Endodermal cell (in vitro differentiated cells): Measurements from ENCODE around the gene KPNA3. TPM values are rescaled to one million over a fixed set of nuclear protein-coding genes. Genes with fewer than 3 reads are reported as not detected.

Source experiments
- DNase-seq: peaks from one replicate; pipeline ENCODE4 v3.0.0-alpha.2; 2017
- H3K27ac ChIP-seq: 2 replicates; pipeline ENCODE4 v1.5.1; 2013; ENCODE audit warnings: mild to moderate bottlenecking, low read depth, low read length, moderate library complexity
- H3K27me3 ChIP-seq: 2 replicates; pipeline ENCODE4 v1.6.1; 2013; ENCODE audit warnings: mild to moderate bottlenecking, low read length, moderate library complexity; ENCODE audit not compliant: insufficient read depth, control insufficient read depth, poor library complexity, severe bottlenecking
- H3K36me3 ChIP-seq: 2 replicates; pipeline ENCODE4 v1.7.0; 2013; ENCODE audit warnings: mild to moderate bottlenecking, low read length, moderate library complexity; ENCODE audit not compliant: control insufficient read depth, insufficient read depth
- H3K4me1 ChIP-seq: one replicate; pipeline ENCODE4 v1.7.0; 2013; ENCODE audit warnings: low read length; ENCODE audit not compliant: control insufficient read depth, insufficient read depth
- H3K4me3 ChIP-seq: 2 replicates; pipeline ENCODE4 v1.5.1; 2013; ENCODE audit warnings: mild to moderate bottlenecking, low read length, moderate library complexity
- H3K9ac ChIP-seq: 2 replicates; pipeline ENCODE4 v1.6.1; 2013; ENCODE audit warnings: mild to moderate bottlenecking, low read length, moderate library complexity; ENCODE audit not compliant: poor library complexity, severe bottlenecking; ENCODE audit errors: extremely low read depth
- H3K9me3 ChIP-seq: 2 replicates; pipeline ENCODE4 v1.6.1; 2013; ENCODE audit warnings: mild to moderate bottlenecking, low read length, moderate library complexity; ENCODE audit not compliant: control insufficient read depth
- H3K27ac Mint-ChIP-seq: 2 replicates; pipeline ENCODE4 v1.8.0; 2020; ENCODE audit warnings: mixed read lengths
- H3K27me3 Mint-ChIP-seq: 2 replicates; pipeline ENCODE4 v1.8.0; 2021; ENCODE audit warnings: mild to moderate bottlenecking, mixed read lengths; ENCODE audit not compliant: insufficient read depth
- H3K36me3 Mint-ChIP-seq: 2 replicates; pipeline ENCODE4 v1.8.0; 2020; ENCODE audit warnings: low read depth, mixed read lengths
- H3K4me1 Mint-ChIP-seq: 2 replicates; pipeline ENCODE4 v1.8.0; 2020; ENCODE audit warnings: mixed read lengths
- H3K4me3 Mint-ChIP-seq: 2 replicates; pipeline ENCODE4 v1.8.0; 2020; ENCODE audit warnings: mild to moderate bottlenecking, moderate library complexity, mixed read lengths
- H3K9me3 Mint-ChIP-seq: 2 replicates; pipeline ENCODE4 v1.8.0; 2020; ENCODE audit warnings: mild to moderate bottlenecking, mixed read lengths
- WGBS, 2 experiments: methylation state at CpG; one replicate each; pipeline versions ENCODE4 v1.1.5 to v1.1.7; 2013; ENCODE audit warnings: missing lambda C conversion rate in 2 of 2, mixed read lengths in 1 of 2; ENCODE audit not compliant: insufficient coverage in 1 of 2, insufficient read length in 1 of 2; 5-methylcytosine and 5-hydroxymethylcytosine counted together
- total RNA-seq, 2 donors: library from RNA; stranded (reverse); fragmentation: NEBNext Ultra II Directional in 1 of 2; extraction: Animal tissue kit (Norgen Biotek cat#: 25700) in 1 of 2; gene quantifications; 2 replicates in 1 of 2; 3 replicates in 1 of 2; pipeline ENCODE4 v1.2.1, GENCODE V29; 2021
- TF ChIP-seq, protein P1 (sequence below): fragments of 200-600 bp; sonication (generic); conservative IDR thresholded peaks from 2 replicates; pipeline ENCODE4 v1.5.0; 2021; ENCODE audit warnings: antibody characterized with exemption, mild to moderate bottlenecking

The KPNA3 gene
- total RNA-seq, 2 donors from 2014 or later, result 59.0 to 64.2 TPM

DNA sequence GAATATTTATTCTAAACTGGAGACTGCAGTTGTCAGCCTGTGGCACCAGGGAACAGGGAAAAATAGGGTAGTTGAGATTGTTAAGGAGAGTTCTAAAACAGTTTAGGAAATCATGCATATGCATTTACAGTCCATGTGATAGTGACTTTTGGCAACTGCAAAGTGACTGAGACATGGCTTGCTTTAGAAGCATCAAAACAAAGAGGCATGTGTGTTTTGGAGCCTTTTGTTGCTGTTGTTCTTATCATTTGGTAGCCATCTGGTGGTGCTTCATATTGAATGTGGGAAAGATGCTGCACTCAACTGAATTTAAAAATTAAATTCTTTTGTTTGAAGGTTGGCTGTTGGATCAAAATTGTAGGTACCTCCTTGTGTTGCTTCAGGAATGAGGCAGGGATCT lies 91.0 kb downstream of the KPNA3 start:
- no peak overlapping the region for H3K27ac ChIP-seq
- no peaks in the 10 kb centered on the region for H3K9me3 ChIP-seq
- peaks cover 60% of the 10 kb centered on the region for H3K36me3 Mint-ChIP-seq
- DNase-seq, result no peak
- peaks cover 3% of the 10 kb centered on the region for H3K4me1 Mint-ChIP-seq
- H3K36me3 ChIP-seq, result peaks cover 70% of the 10 kb centered on the region
- H3K9me3 Mint-ChIP-seq, result no peaks in the 10 kb centered on the region
- no peaks in the 10 kb centered on the region for H3K27me3 Mint-ChIP-seq
- H3K27me3 ChIP-seq, result no peaks in the 10 kb centered on the region
- H3K9ac ChIP-seq, result no peak overlapping the region
- H3K4me3 ChIP-seq, result no peak overlapping the region
- no peaks in the 10 kb centered on the region for H3K4me1 ChIP-seq
- TF ChIP-seq, protein P1, sequence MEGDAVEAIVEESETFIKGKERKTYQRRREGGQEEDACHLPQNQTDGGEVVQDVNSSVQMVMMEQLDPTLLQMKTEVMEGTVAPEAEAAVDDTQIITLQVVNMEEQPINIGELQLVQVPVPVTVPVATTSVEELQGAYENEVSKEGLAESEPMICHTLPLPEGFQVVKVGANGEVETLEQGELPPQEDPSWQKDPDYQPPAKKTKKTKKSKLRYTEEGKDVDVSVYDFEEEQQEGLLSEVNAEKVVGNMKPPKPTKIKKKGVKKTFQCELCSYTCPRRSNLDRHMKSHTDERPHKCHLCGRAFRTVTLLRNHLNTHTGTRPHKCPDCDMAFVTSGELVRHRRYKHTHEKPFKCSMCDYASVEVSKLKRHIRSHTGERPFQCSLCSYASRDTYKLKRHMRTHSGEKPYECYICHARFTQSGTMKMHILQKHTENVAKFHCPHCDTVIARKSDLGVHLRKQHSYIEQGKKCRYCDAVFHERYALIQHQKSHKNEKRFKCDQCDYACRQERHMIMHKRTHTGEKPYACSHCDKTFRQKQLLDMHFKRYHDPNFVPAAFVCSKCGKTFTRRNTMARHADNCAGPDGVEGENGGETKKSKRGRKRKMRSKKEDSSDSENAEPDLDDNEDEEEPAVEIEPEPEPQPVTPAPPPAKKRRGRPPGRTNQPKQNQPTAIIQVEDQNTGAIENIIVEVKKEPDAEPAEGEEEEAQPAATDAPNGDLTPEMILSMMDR, result no peak
- H3K27ac Mint-ChIP-seq, result no peak overlapping the region
- H3K4me3 Mint-ChIP-seq, result no peak overlapping the region

DNA sequence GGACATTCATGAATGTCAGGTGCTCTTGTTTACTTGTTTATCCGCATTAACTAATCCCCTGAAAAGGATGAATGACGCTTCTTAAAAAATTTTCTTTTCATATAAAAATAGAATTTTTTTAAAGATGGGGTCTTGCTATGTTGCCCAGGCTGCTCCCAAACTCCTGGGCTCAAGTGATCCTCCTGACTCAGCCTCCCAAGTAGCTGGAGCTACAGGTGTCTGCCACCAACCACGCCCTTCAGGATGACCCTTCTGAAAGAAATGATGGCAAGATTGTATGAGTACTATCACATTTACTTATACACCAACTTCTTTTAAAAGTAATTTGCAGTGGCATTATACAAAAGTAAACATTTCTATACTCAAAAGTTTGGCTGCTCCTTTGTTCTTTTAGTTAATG lies 95.0 kb downstream of the KPNA3 start:
- no peaks in the 10 kb centered on the region for H3K9me3 Mint-ChIP-seq
- H3K4me3 Mint-ChIP-seq, result no peak overlapping the region

DNA sequence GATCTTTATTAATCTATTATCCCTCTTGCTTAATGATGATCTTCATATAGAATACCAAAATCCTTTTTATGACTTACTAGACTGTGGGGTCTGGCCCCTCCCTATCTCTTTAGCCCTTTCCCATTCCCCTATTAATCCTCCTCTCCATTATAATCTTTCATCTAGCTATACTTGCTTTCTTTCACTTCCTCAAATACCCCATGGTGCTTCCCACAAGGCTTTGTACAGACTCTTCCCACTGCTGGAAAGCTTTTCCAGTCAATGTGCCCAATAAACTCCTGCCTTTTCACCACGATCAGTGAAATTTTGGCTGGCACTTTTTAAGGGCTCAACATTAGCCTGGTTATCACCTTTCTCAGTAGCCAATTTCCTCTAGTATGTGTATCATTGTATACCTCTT lies 98.0 kb downstream of the KPNA3 start:
- Mint-ChIP-seq H3K9me3 (no peaks in the 10 kb centered on the region), H3K4me3 (no peak overlapping the region), H3K36me3 (peaks cover 18% of the 10 kb centered on the region), H3K4me1 (peaks cover 10% of the 10 kb centered on the region), H3K27me3 (no peaks in the 10 kb centered on the region), H3K27ac (no peak overlapping the region)
- Histone ChIP-seq H3K4me1 (peaks cover 4% of the 10 kb centered on the region), H3K4me3 (no peak overlapping the region), H3K27ac (no peak overlapping the region), H3K27me3 (no peaks in the 10 kb centered on the region), H3K9me3 (no peaks in the 10 kb centered on the region), H3K9ac (no peak overlapping the region), H3K36me3 (peaks cover 12% of the 10 kb centered on the region)
- TF ChIP-seq, protein P1, result no peak
- DNase-seq, result no peak
- 80 to 91% methylated on average over 1 of the region's 1 CpG for WGBS, 2 experiments

More for the DNA sequence above, 95.0 kb downstream of the KPNA3 start:
- H3K36me3 Mint-ChIP-seq, result peaks cover 39% of the 10 kb centered on the region
- no peaks in the 10 kb centered on the region for H3K9me3 ChIP-seq
- no peaks in the 10 kb centered on the region for H3K4me1 ChIP-seq
- H3K27me3 Mint-ChIP-seq, result no peaks in the 10 kb centered on the region
- H3K27ac ChIP-seq, result no peak overlapping the region
- H3K4me1 Mint-ChIP-seq, result peaks cover 5% of the 10 kb centered on the region
- H3K36me3 ChIP-seq, result peaks cover 38% of the 10 kb centered on the region
- TF ChIP-seq, protein P1, result no peak
- H3K9ac ChIP-seq, result no peak overlapping the region
- DNase-seq, result no peak
- no peaks in the 10 kb centered on the region for H3K27me3 ChIP-seq
- H3K27ac Mint-ChIP-seq, result no peak overlapping the region
- no peak overlapping the region for H3K4me3 ChIP-seq
- 83 to 92% methylated on average over 1 to 2 of the region's 3 CpGs for WGBS, 2 experiments
